Measurements from ENCODE around the gene VIPR2. TPM values are rescaled to one million over a fixed set of nuclear protein-coding genes. Genes with fewer than 3 reads are reported as not detected.
"Not testable (repeated sequence)": the region's sequence is repeated elsewhere in the genome, so short reads cannot be mapped to it uniquely, and the experiment has no call there.

The VIPR2 gene
- total and polyA plus RNA-seq, 8 donors: 3.7 to 13.7 (median 10.6) TPM

DNA sequence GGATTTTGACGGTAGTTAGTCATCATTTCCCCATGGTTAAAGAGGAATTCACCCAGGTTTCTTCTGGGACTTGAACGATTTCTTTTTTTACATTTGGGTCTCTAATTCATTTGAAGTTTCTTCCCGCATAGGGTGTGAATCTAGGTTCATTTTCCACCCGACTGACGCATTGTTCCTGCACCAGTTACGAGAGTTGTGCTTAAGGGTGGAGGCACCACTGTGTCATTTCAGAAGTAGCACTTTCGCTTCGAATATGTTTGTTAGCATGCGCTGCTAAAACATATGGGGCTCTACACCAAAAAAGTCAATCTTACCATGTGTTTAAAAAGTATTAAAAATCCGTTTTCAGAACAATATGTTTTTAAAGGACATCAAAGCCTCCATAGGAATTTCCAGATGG is 140.3 kb downstream of the VIPR2 start:
- no peak for DNase-seq
- TF ChIP-seq, protein P1, sequence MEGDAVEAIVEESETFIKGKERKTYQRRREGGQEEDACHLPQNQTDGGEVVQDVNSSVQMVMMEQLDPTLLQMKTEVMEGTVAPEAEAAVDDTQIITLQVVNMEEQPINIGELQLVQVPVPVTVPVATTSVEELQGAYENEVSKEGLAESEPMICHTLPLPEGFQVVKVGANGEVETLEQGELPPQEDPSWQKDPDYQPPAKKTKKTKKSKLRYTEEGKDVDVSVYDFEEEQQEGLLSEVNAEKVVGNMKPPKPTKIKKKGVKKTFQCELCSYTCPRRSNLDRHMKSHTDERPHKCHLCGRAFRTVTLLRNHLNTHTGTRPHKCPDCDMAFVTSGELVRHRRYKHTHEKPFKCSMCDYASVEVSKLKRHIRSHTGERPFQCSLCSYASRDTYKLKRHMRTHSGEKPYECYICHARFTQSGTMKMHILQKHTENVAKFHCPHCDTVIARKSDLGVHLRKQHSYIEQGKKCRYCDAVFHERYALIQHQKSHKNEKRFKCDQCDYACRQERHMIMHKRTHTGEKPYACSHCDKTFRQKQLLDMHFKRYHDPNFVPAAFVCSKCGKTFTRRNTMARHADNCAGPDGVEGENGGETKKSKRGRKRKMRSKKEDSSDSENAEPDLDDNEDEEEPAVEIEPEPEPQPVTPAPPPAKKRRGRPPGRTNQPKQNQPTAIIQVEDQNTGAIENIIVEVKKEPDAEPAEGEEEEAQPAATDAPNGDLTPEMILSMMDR (IDR thresholded peaks at IDR 0.05): no peak
- Histone ChIP-seq H3K27ac (no peak overlapping the region), H3K9me3 (no peaks in the 10 kb centered on the region), H3K36me3 (no peaks in the 10 kb centered on the region), H3K4me1 (no peaks in the 10 kb centered on the region), H3K4me3 (no peak overlapping the region), H3K27me3 (no peaks in the 10 kb centered on the region)
- ATAC-seq: no peak
- no peak for FAIRE-seq
- intact Hi-C loops (cut with DNase I): no loop called here
- WGBS, 2 donors: 83 to 85% methylated on average over 10 of the region's 10 CpGs

DNA sequence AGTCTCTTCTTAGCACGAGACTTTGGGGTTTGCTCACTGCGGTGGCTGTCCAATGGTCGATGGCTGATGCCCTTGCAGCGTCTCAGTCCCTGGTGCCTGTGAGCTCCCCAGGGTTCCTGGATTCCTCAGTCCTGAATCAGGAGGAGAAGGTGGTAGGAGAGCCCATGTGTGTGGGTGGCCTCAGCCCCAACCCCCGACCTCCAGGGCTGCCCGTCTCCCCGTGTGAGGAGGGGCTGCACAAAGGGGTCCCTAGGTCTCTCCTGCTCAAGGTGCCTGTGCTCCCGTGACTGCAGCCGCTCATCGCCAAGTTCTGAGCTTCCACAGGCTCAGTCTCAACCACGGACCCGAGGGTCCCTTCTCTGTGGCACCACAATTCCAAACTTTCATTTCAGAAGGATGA is 142.9 kb downstream of the VIPR2 start:
- Histone ChIP-seq H3K4me3 (no peak overlapping the region), H3K27ac (no peak overlapping the region), H3K36me3 (no peaks in the 10 kb centered on the region), H3K27me3 (no peaks in the 10 kb centered on the region), H3K9me3 (no peaks in the 10 kb centered on the region), H3K4me1 (no peaks in the 10 kb centered on the region)
- TF ChIP-seq, protein P1 (IDR thresholded peaks at IDR 0.05): no peak
- ATAC-seq: no peak
- DNase-seq: no peak
- FAIRE-seq: no peak
- WGBS, 2 donors: 80 to 90% methylated on average over 12 of the region's 12 CpGs
- intact Hi-C loops (cut with DNase I): no loop called here

DNA sequence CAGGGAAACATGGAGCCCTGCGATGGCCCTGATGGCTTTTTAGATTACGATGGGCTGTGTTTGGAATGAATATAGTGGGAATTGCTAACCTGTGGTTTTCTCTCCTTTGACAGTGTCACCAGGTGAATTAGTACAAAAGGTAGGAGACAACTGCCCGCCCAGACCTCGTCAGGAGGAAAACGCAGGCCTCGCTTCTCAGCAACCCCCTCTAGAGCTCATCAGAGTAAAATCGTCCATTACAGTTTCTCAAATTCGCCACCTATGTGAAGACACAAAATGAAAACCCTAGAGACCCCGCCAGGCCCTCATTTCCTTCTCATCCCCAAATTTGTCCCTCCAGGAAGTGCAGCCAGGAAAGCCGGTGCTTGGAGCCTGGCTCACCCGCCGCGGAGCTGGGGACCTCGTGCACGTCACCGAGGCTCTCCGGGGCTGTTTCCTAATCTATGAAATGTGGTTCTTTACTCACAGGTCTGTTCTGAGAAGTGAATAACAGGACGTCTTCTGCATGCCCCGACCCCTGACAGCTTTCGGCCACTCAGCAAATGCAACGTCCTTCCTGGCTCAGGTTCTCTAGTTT is 143.7 kb downstream of the VIPR2 start:
- TF ChIP-seq, protein P1 (IDR thresholded peaks at IDR 0.05): no peak
- FAIRE-seq (no peak), ATAC-seq (no peak), DNase-seq (no peak)
- Histone ChIP-seq H3K27ac (no peak overlapping the region), H3K36me3 (no peaks in the 10 kb centered on the region), H3K27me3 (peaks cover 0 to 3% (median 0%) of the 10 kb centered on the region in 4 donors), H3K9me3 (no peaks in the 10 kb centered on the region), H3K4me1 (no peaks in the 10 kb centered on the region), H3K4me3 (no peak overlapping the region)
- intact Hi-C loops (cut with DNase I): no loop called here
- WGBS, 2 donors: 76 to 79% methylated on average over 21 of the region's 21 CpGs

DNA sequence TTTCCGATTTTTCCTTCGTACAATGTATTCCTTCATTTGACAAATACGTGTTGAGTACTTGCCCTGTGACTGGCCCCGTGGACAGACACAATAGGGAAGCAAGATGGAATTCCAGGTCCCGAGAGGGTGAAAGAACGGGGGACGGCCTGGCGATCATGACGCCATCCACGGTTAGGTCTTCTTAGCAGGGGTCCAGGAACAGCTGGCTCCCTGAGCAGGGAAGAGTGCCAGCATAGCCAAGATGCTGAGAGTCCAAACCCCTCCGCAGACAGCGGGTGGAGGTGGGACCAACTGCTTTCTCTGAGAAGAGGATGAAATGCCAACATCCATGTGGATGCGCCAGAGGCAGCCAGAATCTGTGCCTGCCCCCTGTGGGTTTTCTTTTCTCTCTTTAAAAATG is 144.6 kb downstream of the VIPR2 start:
- 86 to 87% methylated on average over 13 of the region's 13 CpGs for WGBS, 2 donors
- no peak for FAIRE-seq

DNA sequence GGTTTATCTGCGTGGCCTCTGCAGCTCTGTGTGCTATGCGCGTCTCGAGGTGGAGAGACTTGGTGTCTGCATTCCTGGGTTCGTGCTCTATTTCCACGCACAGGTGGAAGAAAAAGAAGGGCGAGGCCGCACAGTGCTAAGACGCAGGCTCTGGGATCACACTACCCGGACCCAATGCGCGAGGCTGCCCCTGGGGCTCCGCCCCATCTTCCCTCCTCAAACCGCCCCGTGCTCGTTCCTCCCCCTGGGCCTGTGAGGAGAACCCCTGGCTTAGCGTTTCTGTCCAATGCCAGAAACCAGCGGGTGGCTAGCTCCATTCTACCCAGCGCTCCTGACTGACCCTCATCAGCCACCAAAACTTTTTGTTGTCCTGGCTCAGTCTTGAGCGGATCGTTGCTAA is 145.2 kb downstream of the VIPR2 start:
- DNase-seq (no peak), FAIRE-seq (no peak), ATAC-seq (no peak)
- intact Hi-C loops (cut with DNase I): no loop called here
- H3K4me3 ChIP-seq: no peak overlapping the region
- WGBS, 2 donors: 86% methylated on average over 21 of the region's 21 CpGs
- no peaks in the 10 kb centered on the region for H3K4me1 ChIP-seq
- H3K9me3 ChIP-seq: no peaks in the 10 kb centered on the region
- no peak overlapping the region for H3K27ac ChIP-seq
- TF ChIP-seq, protein P1 (IDR thresholded peaks at IDR 0.05): no peak
- H3K36me3 ChIP-seq: no peaks in the 10 kb centered on the region
- H3K27me3 ChIP-seq: peaks cover 0 to 6% (median 0%) of the 10 kb centered on the region in 4 donors

More for the DNA sequence above, 144.6 kb downstream of the VIPR2 start:
- no peaks in the 10 kb centered on the region for H3K36me3 ChIP-seq
- H3K4me1 ChIP-seq: no peaks in the 10 kb centered on the region
- DNase-seq (no peak), ATAC-seq (no peak)
- H3K27ac ChIP-seq: no peak overlapping the region
- intact Hi-C loops (cut with DNase I): no loop called here
- peaks cover 0 to 6% (median 0%) of the 10 kb centered on the region in 4 donors for H3K27me3 ChIP-seq
- no peak overlapping the region for H3K4me3 ChIP-seq
- no peaks in the 10 kb centered on the region for H3K9me3 ChIP-seq
- TF ChIP-seq, protein P1 (IDR thresholded peaks at IDR 0.05): no peak

DNA sequence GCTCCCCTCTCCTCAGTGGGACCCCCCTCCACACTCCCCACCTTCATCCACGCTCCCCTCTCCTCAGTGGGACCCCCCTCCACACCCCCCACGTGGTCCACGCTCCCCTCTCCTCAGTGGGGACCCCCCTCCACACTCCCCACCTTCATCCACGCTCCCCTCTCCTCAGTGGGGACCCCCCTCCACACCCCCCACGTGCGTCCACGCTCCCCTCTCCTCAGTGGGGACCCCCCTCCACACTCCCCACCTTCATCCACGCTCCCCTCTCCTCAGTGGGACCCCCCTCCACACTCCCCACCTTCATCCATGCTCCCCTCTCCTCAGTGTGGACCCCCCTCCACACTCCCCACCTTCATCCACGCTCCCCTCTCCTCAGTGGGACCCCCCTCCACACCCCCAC is 146.4 kb downstream of the VIPR2 start:
- FAIRE-seq; H3K9me3 ChIP-seq; H3K27ac ChIP-seq; ATAC-seq; H3K4me3 ChIP-seq; intact Hi-C loops (cut with DNase I); H3K4me1 ChIP-seq; H3K36me3 ChIP-seq: not testable (repeated sequence)
- H3K27me3 ChIP-seq: peaks cover 0 to 13% (median 2%) of the 10 kb centered on the region in 4 donors
- WGBS, 2 donors: 58 to 74% methylated on average over 5 to 6 of the region's 9 CpGs
- peak in 1 of 6 donors; percentile 82 for DNase-seq
